Islet of Langerhans (tissue), 1 donor: ENCODE measurements around the gene ADCK2.
A peak's percentile ranks its signal among the peaks of the same experiment; 100 is the strongest.
"Not testable (repeated sequence)": the region's sequence is repeated elsewhere in the genome, so short reads cannot be mapped to it uniquely, and the experiment has no call there.

ENCODE experiments used
- FAIRE-seq: peaks from one replicate; lab custom pipeline; 2011; peaks lifted over from hg19 to GRCh38; lab: Jason Lieb, UNC

Gene ADCK2

GRCh38 chr7:140645166-140645900 lies 27.4 kb upstream of the ADCK2 start:
- no peak for FAIRE-seq

DNA sequence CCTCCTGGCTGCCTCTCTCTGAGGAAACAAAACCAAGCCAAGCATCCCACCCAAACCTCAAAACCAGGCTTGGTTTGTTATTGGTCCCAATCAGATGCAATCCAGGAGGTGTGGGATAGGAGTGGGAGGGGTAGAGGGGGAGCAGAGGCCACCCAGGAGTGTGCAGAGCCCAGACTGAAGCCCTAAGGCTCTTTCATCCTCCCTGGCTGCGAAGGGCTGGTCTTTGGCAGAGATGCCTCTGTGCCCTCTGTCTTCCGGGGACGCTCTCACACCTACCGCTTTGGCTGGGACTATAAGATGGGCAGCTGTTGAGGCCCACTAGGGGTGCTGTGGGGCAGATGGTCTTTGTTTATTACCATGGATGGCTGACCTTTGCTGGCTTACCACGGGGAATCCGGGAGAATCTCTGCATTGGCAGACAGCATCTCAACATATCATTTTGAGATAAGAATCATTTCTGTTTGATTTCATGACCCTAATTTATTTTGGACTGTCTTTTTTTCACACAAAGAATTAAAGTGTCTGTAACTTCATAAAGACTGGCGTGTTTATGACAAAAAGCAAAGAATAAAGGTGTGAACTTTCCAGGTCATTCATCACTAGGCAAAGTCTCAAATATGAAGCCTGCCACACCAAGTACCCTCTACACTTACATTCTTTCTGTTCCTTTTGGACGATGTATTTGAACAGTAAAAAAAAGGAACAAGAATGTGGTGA lies 25.7 kb upstream of the ADCK2 start:
- peak; percentile 17 for FAIRE-seq

DNA sequence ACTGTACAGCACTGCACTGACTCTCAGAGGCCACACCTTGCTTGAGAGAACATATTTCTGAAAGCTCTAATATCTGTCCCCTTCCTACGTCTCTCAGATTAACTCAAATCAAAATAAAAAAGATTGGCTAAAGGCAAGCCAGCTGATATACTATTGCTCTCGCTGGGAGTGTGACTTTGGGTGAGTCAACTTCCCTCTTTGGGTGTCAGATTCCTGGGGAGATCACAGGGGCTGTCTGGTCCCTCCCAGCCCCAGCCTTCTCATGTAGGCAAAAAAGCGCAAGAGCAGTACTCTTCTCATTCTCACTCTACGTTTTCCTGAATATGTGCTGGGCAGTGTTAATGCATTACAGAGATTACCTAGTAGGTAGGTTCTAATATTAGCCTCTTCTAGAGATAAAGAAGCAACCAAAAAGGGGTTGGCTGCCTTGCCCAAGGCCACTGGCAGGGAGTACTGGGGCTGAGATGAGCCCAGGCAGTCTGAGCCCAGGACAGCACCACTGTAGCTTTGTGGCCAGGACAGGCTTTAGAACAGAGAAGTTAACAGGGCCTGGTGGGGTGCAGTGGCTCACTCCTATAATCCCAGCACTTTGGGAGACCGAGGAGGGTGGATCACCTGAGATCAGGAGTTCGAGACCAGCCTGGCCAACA lies 23.1 kb upstream of the ADCK2 start:
- FAIRE-seq = no peak

GRCh38 chr7:140650367-140650766 lies 22.4 kb upstream of the ADCK2 start:
- no peak for FAIRE-seq

DNA sequence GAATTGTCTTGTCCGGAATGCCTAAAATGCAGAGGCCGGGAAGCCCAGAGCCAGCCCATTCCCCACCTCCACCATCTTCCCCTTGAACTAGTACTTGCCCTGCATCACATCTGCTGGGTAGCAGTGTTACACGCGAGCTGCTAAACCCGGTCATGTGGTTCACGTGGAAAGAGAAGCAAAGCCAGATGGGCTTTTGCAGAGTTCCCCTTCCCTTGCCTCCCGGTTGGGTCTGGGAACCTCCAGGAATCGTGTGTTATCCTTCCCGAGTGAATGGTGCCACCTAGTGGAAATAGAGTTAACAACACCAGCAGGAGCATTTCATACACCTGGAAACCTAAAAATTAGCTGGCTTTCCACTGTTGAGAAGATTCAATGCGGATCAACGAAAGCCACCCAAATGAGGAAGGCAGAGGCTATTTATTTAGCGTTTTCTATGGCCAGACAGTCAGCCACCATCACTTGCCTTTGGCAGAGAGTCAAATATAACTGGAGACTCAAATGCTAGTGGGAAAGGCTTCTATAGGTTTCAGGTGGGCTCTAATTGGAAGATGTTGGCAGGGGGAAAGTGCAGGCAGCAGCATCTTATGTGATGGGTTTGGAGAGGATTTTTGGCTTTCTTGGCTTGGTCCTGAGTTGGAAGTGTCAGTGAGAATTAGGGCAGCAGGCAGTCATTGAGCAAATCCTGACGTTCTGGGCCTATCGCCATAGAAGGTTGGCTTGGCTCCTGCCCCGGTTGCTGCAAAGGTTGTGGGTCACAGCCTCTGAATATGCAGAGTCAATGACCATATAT lies 19.2 kb upstream of the ADCK2 start:
- peak; percentile 87 for FAIRE-seq

DNA sequence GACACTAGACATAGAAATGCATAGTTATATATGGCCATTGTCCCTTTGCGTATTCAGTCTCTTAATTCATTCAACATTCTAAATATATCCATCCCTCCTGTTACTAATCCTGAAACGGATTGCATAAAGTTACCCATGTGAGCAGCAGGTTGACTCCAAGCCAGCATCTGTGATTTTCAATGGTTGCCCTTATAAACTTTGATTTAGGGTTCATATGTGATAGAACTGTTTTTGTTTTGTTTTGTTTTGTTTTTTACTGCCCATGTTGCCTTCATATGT lies 18.7 kb upstream of the ADCK2 start:
- no peak for FAIRE-seq

GRCh38 chr7:140654661-140655060 lies 18.1 kb upstream of the ADCK2 start:
- FAIRE-seq = no peak

DNA sequence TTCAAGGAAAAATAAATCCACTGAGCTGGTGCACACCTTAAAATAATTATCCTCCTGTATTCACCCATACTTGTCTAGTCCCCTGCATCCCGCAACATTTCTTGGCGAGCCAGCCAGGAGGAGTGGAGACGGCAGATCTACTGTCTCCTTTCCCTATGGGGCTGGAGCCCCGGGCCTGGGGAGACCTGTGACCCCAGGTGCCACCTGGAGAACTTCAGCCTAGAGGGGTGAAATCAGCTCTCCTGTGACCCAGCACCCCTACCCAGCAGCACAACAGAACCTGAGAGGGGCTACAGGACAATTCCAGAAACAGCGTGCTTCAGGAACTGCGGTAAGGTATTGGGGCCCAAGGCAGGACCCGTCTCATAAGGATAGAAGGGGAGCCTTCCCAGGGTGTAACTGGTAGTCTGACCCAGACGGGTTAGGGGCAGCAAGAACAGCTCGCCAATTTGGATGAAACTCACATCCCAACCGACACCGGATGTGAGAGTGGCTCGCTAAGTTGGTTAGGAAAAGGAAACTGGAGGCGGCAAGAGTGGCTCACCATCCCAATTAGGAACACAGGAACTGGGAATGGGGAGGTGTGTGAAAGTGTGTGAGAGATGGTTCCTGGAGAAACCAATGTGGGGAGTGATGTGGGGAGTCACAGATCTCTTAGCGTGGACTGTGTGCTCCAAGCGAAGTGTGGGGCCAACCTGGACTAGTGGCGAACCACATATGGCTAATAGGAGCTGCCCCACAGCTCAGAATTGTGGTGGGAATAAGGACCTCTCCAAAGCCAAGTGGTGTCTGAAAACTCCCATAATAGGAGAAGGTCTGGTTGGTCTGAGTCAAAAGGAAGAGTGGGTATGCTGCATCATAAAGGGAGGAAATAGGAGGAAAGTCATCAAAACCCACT lies 17.0 kb upstream of the ADCK2 start:
- no peak for FAIRE-seq

DNA sequence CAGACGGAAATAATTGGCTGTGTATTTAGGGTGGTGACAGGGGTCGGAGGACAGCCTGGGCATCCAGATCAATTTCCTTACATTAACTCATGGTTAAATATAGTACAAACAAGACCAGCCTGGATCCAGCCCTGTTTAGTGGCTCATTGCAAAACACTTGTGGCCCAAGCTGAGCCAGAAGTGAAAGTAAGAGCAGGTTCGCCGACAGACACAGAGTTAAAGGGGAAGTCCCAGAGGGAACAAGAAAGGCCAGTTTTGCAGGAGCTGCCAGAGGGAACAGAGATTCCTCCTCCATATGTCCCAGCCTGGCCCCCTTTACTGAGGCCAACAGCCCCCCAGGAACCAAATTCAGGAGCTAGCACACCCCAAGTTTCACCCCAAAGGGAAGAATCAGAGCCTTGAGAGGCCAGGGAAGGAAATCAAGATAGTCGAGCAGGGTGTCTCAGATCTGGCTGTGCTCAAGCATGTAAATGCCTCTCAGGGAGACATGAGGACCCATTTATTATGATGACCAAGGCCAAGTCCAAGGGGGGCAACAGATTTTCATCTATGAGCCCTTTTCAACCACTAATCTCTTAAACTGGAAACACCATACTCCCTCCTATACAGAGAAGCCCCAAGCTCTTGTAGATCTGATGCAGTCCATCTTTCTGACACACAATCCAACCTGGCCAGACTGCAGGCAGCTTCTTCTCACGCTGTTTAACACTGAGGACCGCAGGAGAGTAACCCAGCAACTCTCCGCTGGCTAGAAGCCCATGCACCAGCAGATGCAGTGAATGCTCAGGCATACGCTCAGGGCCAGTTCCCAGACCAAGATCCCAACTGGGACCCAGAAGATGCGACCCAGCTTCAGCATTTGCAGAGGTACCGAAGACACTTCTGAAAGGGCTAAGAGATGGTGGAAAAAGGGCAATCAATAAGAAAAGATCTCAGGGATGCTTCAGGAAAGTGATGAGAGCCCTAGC lies 15.9 kb upstream of the ADCK2 start:
- no peak for FAIRE-seq

DNA sequence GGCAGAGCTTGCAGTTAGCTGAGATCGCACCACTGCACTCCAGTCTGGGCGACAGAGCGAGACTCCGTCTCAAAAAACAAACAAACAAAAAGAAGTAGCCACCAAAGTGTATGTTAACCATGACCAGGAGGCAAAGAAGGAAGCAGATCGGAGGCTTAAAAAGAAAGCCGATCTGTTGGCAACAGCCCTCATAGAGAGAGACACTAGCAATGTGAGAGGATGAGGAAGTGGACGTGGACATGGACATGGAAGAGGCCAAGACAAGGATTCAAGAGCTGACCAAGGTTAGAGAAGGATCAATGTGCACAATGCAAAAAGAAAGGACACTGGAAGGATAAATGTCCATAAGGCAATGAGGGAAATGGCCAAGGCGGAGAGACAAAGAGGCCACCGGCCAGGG lies 14.9 kb upstream of the ADCK2 start:
- no peak for FAIRE-seq

GRCh38 chr7:140659856-140660255 lies 12.9 kb upstream of the ADCK2 start:
- FAIRE-seq = no peak

DNA sequence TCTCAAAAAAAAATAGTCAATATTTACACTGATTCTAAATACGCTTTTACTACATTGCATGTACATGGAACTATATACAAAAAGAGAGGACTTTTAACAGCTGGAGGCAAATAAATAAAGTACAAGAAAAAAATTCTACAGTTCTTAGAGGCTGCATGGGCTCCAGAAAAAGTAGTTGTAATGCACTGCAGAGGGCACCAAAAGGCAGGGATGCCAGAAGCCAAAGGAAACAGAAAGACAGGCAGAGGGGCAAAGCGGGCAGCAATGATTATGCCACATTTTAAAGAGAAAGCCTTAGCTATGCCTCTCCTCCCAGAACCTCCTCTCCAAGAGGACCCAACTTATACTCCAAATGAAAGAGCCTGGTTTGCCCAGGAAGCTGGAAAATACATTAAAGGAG lies 11.6 kb upstream of the ADCK2 start:
- no peak for FAIRE-seq

DNA sequence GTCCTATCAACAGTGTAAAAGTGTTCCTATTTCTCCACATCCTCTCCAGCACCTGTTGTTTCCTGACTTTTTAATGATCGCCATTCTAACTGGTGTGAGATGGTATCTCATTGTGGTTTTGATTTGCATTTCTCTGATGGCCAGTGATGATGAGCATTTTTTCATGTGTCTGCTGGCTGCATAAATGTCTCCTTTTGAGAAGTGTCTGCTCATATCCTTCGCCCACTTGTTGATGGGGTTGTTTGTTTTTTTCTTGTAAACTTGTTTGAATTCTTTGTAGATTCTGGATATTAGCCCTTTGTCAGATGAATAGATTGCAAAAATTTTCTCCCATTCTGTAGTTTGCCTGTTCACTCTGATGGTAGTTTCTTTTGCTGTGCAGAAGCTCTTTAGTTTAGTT lies 9.8 kb upstream of the ADCK2 start:
- not testable (repeated sequence) for FAIRE-seq

DNA sequence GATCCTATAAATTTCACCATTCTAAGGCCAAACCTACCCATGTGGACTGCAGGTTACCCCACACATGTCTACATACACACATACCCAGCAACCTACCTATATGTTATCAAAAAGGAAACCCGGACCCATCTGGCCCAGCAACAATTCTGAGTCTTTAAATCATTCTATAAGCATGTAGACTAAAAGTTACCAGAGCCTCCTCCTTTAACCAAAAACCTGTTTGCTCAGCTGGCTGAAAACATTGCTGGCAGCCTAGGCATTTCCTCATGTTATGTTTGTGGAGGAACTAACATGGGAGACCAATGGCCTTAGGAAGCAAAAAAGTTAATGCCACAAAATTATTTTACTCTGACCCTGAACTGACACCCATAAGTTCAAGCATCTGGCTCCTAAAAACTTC lies 5.3 kb upstream of the ADCK2 start:
- no peak for FAIRE-seq

DNA sequence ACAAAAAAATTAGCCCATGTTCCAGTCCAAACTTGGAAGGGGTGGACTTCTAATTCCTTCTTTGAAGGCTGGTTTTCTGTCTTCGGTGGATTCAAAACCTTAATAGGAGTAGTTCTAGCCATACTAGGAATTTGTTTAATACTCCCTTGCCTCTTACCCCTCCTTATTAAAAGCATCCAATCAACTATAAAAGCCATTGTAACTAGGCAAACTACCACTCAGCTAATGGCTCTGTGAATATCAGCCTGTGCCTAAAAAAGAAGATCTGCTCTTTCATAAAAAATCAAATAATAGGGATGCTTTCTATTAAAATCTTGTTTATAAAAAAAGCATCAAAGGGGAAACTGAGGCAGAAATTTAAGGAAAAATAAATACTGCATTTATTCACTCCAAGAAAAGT lies 4.1 kb upstream of the ADCK2 start:
- no peak for FAIRE-seq

- no peak for FAIRE-seq
Observed at GRCh38 chr7:140669352-140669751, 3.4 kb upstream of the ADCK2 start.

DNA sequence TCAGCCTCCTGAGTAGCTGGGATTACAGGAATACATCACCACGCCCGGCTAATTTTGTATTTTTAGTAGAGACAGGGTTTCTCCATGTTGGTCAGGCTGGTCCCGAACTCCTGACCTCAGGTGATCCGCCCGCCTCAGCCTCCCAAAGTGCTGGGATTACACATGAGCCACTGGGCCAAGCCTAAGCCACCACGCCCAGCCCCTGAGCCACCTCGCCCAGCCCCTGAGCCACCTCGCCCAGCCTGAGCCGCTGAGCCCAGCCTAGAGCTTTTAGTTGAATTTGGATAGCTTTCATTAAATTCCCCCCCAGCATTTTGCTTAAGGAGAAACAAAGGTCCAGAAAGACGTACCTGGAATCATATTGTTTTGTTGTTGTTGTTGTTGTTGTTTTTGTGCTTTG lies 2.9 kb upstream of the ADCK2 start:
- FAIRE-seq = not testable (repeated sequence)

DNA sequence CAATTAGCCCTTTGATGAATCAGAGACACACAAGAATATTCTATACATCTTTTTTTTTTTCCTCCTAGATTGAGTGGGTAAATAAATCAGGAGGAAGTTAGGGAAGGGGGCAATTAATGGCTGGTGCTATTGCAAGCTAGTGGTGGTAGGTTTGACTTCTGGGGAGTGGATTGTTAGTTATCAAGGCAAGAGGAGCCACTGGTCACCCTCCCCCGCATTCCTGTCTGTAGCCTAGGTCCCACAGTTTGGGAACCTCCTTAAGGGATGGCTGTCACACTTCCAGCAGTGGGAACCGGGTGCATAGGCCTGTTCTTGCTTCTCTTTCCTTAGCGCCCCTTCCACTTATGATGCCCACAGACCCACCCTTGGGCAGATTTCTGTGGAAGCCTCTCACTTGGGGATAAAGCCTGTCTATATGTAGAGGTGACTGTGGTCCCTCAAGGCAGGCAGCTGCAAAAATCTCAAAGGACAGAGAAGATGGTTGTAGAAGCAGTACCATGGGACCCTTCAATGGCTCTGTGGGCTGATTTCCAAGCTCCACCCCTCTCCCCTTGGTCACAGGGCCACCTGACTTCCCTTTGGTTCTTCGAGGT lies 2.3 kb upstream of the ADCK2 start:
- FAIRE-seq = no peak

GRCh38 chr7:140671966-140672365 lies 779 bp upstream of the ADCK2 start:
- FAIRE-seq = no peak

- no peak for FAIRE-seq
Observed at GRCh38 chr7:140673063-140673773, 473 bp downstream of the ADCK2 start.
